SJSA1 (cell line): ENCODE data around the gene ZNF425. TPM values are rescaled to one million over a fixed set of nuclear protein-coding genes. Genes with fewer than 3 reads are reported as not detected.

Source experiments
- DNase-seq, 2 experiments: peaks; one replicate each; pipeline ENCODE4 v3.0.0-alpha.2; 2015 to 2020; ENCODE audit warnings: low spot score in 2 of 2, low read depth in 1 of 2
- H3K27ac ChIP-seq: fragments of 250-450 bp; sonication (Bioruptor Pico); 2 replicates; pipeline ENCODE4 v1.5.1; 2020; ENCODE audit warnings: mild to moderate bottlenecking, moderate library complexity
- H3K27me3 ChIP-seq: fragments of 250-450 bp; sonication (Bioruptor Pico); replicated peaks from 2 replicates; pipeline ENCODE4 v1.5.1; 2020; ENCODE audit warnings: mild to moderate bottlenecking, moderate library complexity
- H3K36me3 ChIP-seq: fragments of 250-450 bp; sonication (Bioruptor Pico); 2 replicates; pipeline ENCODE4 v1.5.1; 2020; ENCODE audit warnings: mild to moderate bottlenecking
- H3K4me1 ChIP-seq: fragments of 250-450 bp; sonication (Bioruptor Pico); replicated peaks from 2 replicates; pipeline ENCODE4 v1.6.1; 2021; ENCODE audit warnings: mild to moderate bottlenecking
- H3K4me3 ChIP-seq: fragments of 250-450 bp; sonication (Bioruptor Pico); 2 replicates; pipeline ENCODE4 v1.5.1; 2020; ENCODE audit warnings: mild to moderate bottlenecking
- H3K9me3 ChIP-seq: fragments of 250-450 bp; sonication (Bioruptor Pico); replicated peaks from 2 replicates; pipeline ENCODE4 v1.5.1; 2020; ENCODE audit warnings: mild to moderate bottlenecking
- total RNA-seq: library from RNA; depleted of rRNA; stranded (reverse); fragments of >200 nt; shearing (Covaris generic); gene quantifications from 2 replicates; pipeline ENCODE4 v1.2.3, GENCODE V29; 2014; rRNA removed

The ZNF425 gene
- total RNA-seq, 1 experiment from 2014 or later, result 2.5 TPM

DNA sequence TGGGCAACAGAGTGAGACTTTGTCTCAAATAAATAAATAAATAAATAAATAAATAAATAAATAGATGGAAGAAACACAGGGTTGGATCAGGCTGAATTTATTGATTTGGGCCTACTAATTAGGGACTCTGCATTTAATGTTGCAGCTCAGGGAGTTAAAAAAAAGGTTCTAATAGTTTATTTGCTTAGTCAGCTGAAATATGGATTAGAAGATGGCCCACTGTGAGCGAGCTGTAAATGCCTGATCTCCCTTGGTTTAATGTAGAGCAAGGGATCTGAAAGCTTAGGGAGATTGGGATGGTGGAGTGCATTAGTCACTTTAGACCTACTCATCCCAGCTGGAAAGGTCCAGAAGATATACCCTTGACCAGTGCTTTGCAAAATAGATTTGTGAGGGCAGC is 72.7 kb downstream of the ZNF425 start:
- Histone ChIP-seq H3K9me3 (no peaks in the 10 kb centered on the region), H3K4me1 (no peaks in the 10 kb centered on the region), H3K36me3 (no peaks in the 10 kb centered on the region), H3K27ac (no peak overlapping the region), H3K4me3 (no peak overlapping the region), H3K27me3 (no peaks in the 10 kb centered on the region)
- DNase-seq, result no peak

Other genes starting within 250 kb of the ZNF425 start
- gene EZH2, start 242.0 kb downstream of the ZNF425 start, total RNA-seq, result 42.4 and 52.6 TPM in 2 replicates
- 207 and 271 TPM in 2 replicates for gene PDIA4, start 97.8 kb downstream of the ZNF425 start, total RNA-seq
- 2.9 and 3.4 TPM in 2 replicates for gene ZNF786, start 35.6 kb downstream of the ZNF425 start, total RNA-seq
- 5.6 and 12.3 TPM in 2 replicates for gene ZNF398, start 21.1 kb upstream of the ZNF425 start, total RNA-seq
- 16.9 and 17.4 TPM in 2 replicates for gene ZNF282, start 69.2 kb upstream of the ZNF425 start, total RNA-seq
- gene ZNF212, start 113.3 kb upstream of the ZNF425 start, total RNA-seq, result 3.7 and 6.3 TPM in 2 replicates
- 2.2 and 3.9 TPM in 2 replicates for gene ZNF783, start 135.9 kb upstream of the ZNF425 start, total RNA-seq